Activated CD8-positive, alpha-beta T cell treated with anti-CD3 and anti-CD28 coated beads, Interleukin-2, amount 10 ng/mL, durations not matched to agents 7 days and 5 days (primary cell): ENCODE measurements around the gene PIF1. TPM values are rescaled to one million over a fixed set of nuclear protein-coding genes. Genes with fewer than 3 reads are reported as not detected.

Experiments
- ATAC-seq: fragments of 150-1000 bp; cut with Tn5 transposase; one replicate; pipeline ENCODE4 v1.10.0; 2021; ENCODE audit warnings: moderate library complexity
- CTCF ChIA-PET: fragments of 350-600 bp; sonication (Branson Sonifier 250); formaldehyde crosslinking; loops from one replicate; lab custom pipeline; 2021; ENCODE audit warnings: antibody characterized with exemption; lab: Charles Lee
- POLR2A ChIA-PET: fragments of 350-600 bp; sonication (Branson Sonifier 250); formaldehyde crosslinking; loops from one replicate; lab custom pipeline; 2021; ENCODE audit warnings: antibody characterized with exemption; lab: Charles Lee
- DNase-seq: peaks from one replicate; pipeline ENCODE4 v3.0.0-alpha.2; 2020
- H3K27ac Mint-ChIP-seq: one replicate; pipeline ENCODE4 v1.8.0; 2021; ENCODE audit warnings: mild to moderate bottlenecking, mixed read lengths
- H3K27me3 Mint-ChIP-seq: one replicate; pipeline ENCODE4 v1.8.0; 2021; ENCODE audit warnings: low read depth, mixed read lengths
- H3K36me3 Mint-ChIP-seq: one replicate; pipeline ENCODE4 v1.8.0; 2021; ENCODE audit warnings: low read depth, mixed read lengths
- H3K4me1 Mint-ChIP-seq: one replicate; pipeline ENCODE4 v1.8.0; 2021; ENCODE audit warnings: low read depth, mixed read lengths
- H3K4me3 Mint-ChIP-seq: one replicate; pipeline ENCODE4 v1.8.0; 2021; ENCODE audit warnings: mild to moderate bottlenecking, mixed read lengths
- H3K9me3 Mint-ChIP-seq: one replicate; pipeline ENCODE4 v1.8.0; 2022; ENCODE audit warnings: mixed read lengths; ENCODE audit not compliant: insufficient read depth
- total RNA-seq, 2 experiments: library from RNA; stranded (reverse); gene quantifications; one replicate each; pipeline ENCODE4 v1.2.3, GENCODE V29; 2021

PIF1 gene
- total RNA-seq, 2 experiments from 2014 or later, result 69.1 to 71.1 TPM

GRCh38 chr15:64847016-64847415 lies 21.6 kb upstream of the PIF1 start:
- ATAC-seq (no peak), DNase-seq (no peak)
- H3K36me3 Mint-ChIP-seq, result peaks cover 52% of the 10 kb centered on the region
- H3K4me1 Mint-ChIP-seq, result peaks cover 53% of the 10 kb centered on the region
- no peak overlapping the region for H3K27ac Mint-ChIP-seq
- H3K4me3 Mint-ChIP-seq, result no peak overlapping the region
- CTCF ChIA-PET, result interaction anchor here (1.1 to 1.8 kb wide), 2 partner anchors 11 to 13 kb away, joined by 3 to 6 read pairs; no protein-coding TSS in a partner anchor
- no peaks in the 10 kb centered on the region for H3K9me3 Mint-ChIP-seq
- POLR2A ChIA-PET, result interaction anchor here (0.9 to 1.0 kb wide), 2 partner anchors 10 to 48 kb away, joined by 3 read pairs; no protein-coding TSS in a partner anchor
- no peaks in the 10 kb centered on the region for H3K27me3 Mint-ChIP-seq

GRCh38 chr15:64845831-64846595 lies 20.6 kb upstream of the PIF1 start:
- ChIA-PET POLR2A (interaction anchor here (0.9 to 3.9 kb wide), 3 partner anchors 11 to 48 kb away, joined by 3 to 30 read pairs (median 4); no protein-coding TSS in a partner anchor), CTCF (interaction anchor here (1.1 to 1.8 kb wide), 5 partner anchors 10 to 59 kb away, joined by 3 to 6 read pairs (median 4); no protein-coding TSS in a partner anchor)
- Mint-ChIP-seq H3K9me3 (no peaks in the 10 kb centered on the region), H3K27me3 (no peaks in the 10 kb centered on the region), H3K4me3 (peak overlapping the region; percentile 5), H3K36me3 (peaks cover 47% of the 10 kb centered on the region), H3K4me1 (peaks cover 53% of the 10 kb centered on the region), H3K27ac (peak overlapping the region; percentile 81)
- DNase-seq, result no peak
- no peak for ATAC-seq

GRCh38 chr15:64845183-64845611 lies 19.8 kb upstream of the PIF1 start:
- peaks cover 38% of the 10 kb centered on the region for H3K36me3 Mint-ChIP-seq
- H3K27ac Mint-ChIP-seq, result peak overlapping the region; percentile 81
- ATAC-seq, result no peak

GRCh38 chr15:64844576-64845145 lies 19.2 kb upstream of the PIF1 start:
- H3K27me3 Mint-ChIP-seq, result no peaks in the 10 kb centered on the region
- DNase-seq (peak; percentile 45), ATAC-seq (peak; percentile 7)
- H3K27ac Mint-ChIP-seq, result peak overlapping the region; percentile 81
- peaks cover 66% of the 10 kb centered on the region for H3K4me1 Mint-ChIP-seq
- H3K36me3 Mint-ChIP-seq, result peaks cover 36% of the 10 kb centered on the region
- ChIA-PET CTCF (interaction anchor here (1.1 to 1.5 kb wide), 4 partner anchors 9 to 61 kb away, joined by 3 to 5 read pairs (median 4); no protein-coding TSS in a partner anchor), POLR2A (interaction anchor here (0.6 to 3.9 kb wide), 7 partner anchors 17 to 460 kb away, joined by 3 to 30 read pairs (median 3); partner anchors contain the start of genes PIF1 and RNU5B-1)
- no peaks in the 10 kb centered on the region for H3K9me3 Mint-ChIP-seq
- H3K4me3 Mint-ChIP-seq, result peak overlapping the region; percentile 90

More at GRCh38 chr15:64845183-64845611, 19.8 kb upstream of the PIF1 start:
- CTCF ChIA-PET, result interaction anchor here (1.1 to 1.5 kb wide), 3 partner anchors 9 to 60 kb away, joined by 3 to 5 read pairs (median 4); no protein-coding TSS in a partner anchor
- POLR2A ChIA-PET, result interaction anchor here (0.6 to 3.9 kb wide), 6 partner anchors 17 to 48 kb away, joined by 3 to 30 read pairs (median 4); partner anchors contain the start of gene PIF1
- Mint-ChIP-seq H3K27me3 (no peaks in the 10 kb centered on the region), H3K4me1 (peaks cover 62% of the 10 kb centered on the region), H3K9me3 (no peaks in the 10 kb centered on the region), H3K4me3 (peak overlapping the region; percentile 90)
- no peak for DNase-seq

- H3K36me3 Mint-ChIP-seq, result peaks cover 36% of the 10 kb centered on the region
- DNase-seq, result no peak
- POLR2A ChIA-PET, result interaction anchor here (0.6 to 3.9 kb wide), 7 partner anchors 18 to 461 kb away, joined by 3 to 30 read pairs (median 3); partner anchors contain the start of genes PIF1 and RNU5B-1
- no peaks in the 10 kb centered on the region for H3K9me3 Mint-ChIP-seq
- peak overlapping the region; percentile 90 for H3K4me3 Mint-ChIP-seq
- H3K4me1 Mint-ChIP-seq, result peaks cover 72% of the 10 kb centered on the region
- no peaks in the 10 kb centered on the region for H3K27me3 Mint-ChIP-seq
- CTCF ChIA-PET, result interaction anchor here (1.3 to 1.9 kb wide), 3 partner anchors 8 to 50 kb away, joined by 4 to 9 read pairs (median 5); no protein-coding TSS in a partner anchor
- H3K27ac Mint-ChIP-seq, result peak overlapping the region; percentile 81
- no peak for ATAC-seq
Observed at GRCh38 chr15:64843991-64844390, 18.5 kb upstream of the PIF1 start.

- Mint-ChIP-seq H3K9me3 (no peaks in the 10 kb centered on the region), H3K27ac (peak overlapping the region; percentile 90), H3K36me3 (peaks cover 31% of the 10 kb centered on the region), H3K4me3 (peak overlapping the region; percentile 90), H3K27me3 (no peaks in the 10 kb centered on the region), H3K4me1 (peaks cover 76% of the 10 kb centered on the region)
- CTCF ChIA-PET, result interaction anchor here (1.3 to 1.9 kb wide), 3 partner anchors 8 to 51 kb away, joined by 4 to 9 read pairs (median 5); no protein-coding TSS in a partner anchor
- no peak for ATAC-seq
- DNase-seq, result no peak
- POLR2A ChIA-PET, result interaction anchor here (0.9 to 3.9 kb wide), 2 partner anchors 50 to 462 kb away, joined by 5 to 30 read pairs; partner anchors contain the start of gene RNU5B-1
Observed at GRCh38 chr15:64842986-64843561, 17.6 kb upstream of the PIF1 start.

- ChIA-PET POLR2A (interaction anchor here (0.9 to 3.9 kb wide), 2 partner anchors 51 to 462 kb away, joined by 5 to 30 read pairs; partner anchors contain the start of gene RNU5B-1), CTCF (interaction anchor here (1.9 kb wide), 1 partner anchor 52 kb away, joined by 9 read pairs; no protein-coding TSS in a partner anchor)
- Mint-ChIP-seq H3K4me1 (peaks cover 79% of the 10 kb centered on the region), H3K27me3 (no peaks in the 10 kb centered on the region), H3K4me3 (peak overlapping the region; percentile 90), H3K27ac (peak overlapping the region; percentile 90), H3K36me3 (peaks cover 25% of the 10 kb centered on the region), H3K9me3 (no peaks in the 10 kb centered on the region)
- DNase-seq (peak; percentile 29), ATAC-seq (no peak)
Observed at GRCh38 chr15:64842096-64842939, 16.9 kb upstream of the PIF1 start.

GRCh38 chr15:64841344-64842095 lies 16.1 kb upstream of the PIF1 start, which contains the start of gene PLEKHO2:
Gene PLEKHO2 (plus strand): TSS chr15:64841915. CDS start chr15:64842017, 102 bp downstream.
- Mint-ChIP-seq H3K9me3 (no peaks in the 10 kb centered on the region), H3K27me3 (no peaks in the 10 kb centered on the region), H3K36me3 (peaks cover 19% of the 10 kb centered on the region), H3K27ac (peak within 1 kb of the TSS; percentile 90), H3K4me1 (peaks cover 77% of the 10 kb centered on the region), H3K4me3 (peak within 1 kb of the TSS; percentile 90)
- ATAC-seq (peak; percentile 79), DNase-seq (peak; percentile 98)
- ChIA-PET CTCF (interaction anchor here (0.7 to 7.1 kb wide), 8 partner anchors 10 to 154 kb away, joined by 3 to 114 read pairs (median 4); partner anchors contain the start of gene PIF1), POLR2A (interaction anchor here (0.5 to 3.0 kb wide), 6 partner anchors 16 to 53 kb away, joined by 3 to 48 read pairs (median 4); partner anchors contain the start of gene PIF1)

GRCh38 chr15:64841060-64841343 lies 15.6 kb upstream of the PIF1 start:
- Mint-ChIP-seq H3K27me3 (no peaks in the 10 kb centered on the region), H3K4me1 (peaks cover 80% of the 10 kb centered on the region), H3K27ac (peak overlapping the region; percentile 75), H3K4me3 (peak overlapping the region; percentile 90), H3K9me3 (no peaks in the 10 kb centered on the region), H3K36me3 (peaks cover 16% of the 10 kb centered on the region)
- ATAC-seq (no peak), DNase-seq (no peak)
- CTCF ChIA-PET, result interaction anchor here (0.7 to 7.1 kb wide), 9 partner anchors 10 to 154 kb away, joined by 3 to 114 read pairs (median 4); partner anchors contain the start of gene PIF1
- POLR2A ChIA-PET, result interaction anchor here (0.5 to 3.0 kb wide), 7 partner anchors 15 to 76 kb away, joined by 3 to 48 read pairs (median 3); partner anchors contain the start of gene PIF1
